HG03159 (cell line): ENCODE results near the gene IRF2BP2.

Experiments
- ATAC-seq: cut with Tn5 transposase; IDR thresholded peaks from one replicate; pipeline ENCODE4 v1.9.1; 2021; ENCODE audit warnings: mild to moderate bottlenecking, moderate library complexity; ENCODE audit not compliant: unreplicated experiment

Gene IRF2BP2

DNA sequence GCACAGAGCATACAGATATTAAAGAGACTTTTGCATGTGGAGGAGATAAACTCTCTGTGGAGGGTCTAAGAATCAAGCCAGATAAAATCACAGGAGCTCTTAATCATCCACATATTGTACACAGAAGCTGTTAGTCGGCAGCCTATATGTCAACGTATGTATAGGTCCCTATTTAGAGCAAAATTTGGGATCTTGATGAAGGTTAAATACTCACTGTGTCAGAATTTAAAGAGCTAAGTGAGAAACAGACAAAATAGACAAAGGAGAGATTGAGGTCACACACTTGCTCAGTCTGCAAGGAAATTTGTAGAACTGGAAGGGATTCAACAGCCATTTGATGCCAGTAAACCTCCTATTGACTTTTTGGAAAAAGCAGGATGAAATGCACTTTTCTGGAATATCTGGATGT is 4.1 kb upstream of the IRF2BP2 start:
- ATAC-seq, result no peak

GRCh38 chr1:234613128-234613875 is 3.3 kb upstream of the IRF2BP2 start:
- no peak for ATAC-seq

- peak; percentile 29 for ATAC-seq
These were observed 2.6 kb upstream of the IRF2BP2 start for GRCh38 chr1:234612352-234613127.

- ATAC-seq, result no peak
These were observed 1.9 kb upstream of the IRF2BP2 start for GRCh38 chr1:234611847-234612351.

DNA sequence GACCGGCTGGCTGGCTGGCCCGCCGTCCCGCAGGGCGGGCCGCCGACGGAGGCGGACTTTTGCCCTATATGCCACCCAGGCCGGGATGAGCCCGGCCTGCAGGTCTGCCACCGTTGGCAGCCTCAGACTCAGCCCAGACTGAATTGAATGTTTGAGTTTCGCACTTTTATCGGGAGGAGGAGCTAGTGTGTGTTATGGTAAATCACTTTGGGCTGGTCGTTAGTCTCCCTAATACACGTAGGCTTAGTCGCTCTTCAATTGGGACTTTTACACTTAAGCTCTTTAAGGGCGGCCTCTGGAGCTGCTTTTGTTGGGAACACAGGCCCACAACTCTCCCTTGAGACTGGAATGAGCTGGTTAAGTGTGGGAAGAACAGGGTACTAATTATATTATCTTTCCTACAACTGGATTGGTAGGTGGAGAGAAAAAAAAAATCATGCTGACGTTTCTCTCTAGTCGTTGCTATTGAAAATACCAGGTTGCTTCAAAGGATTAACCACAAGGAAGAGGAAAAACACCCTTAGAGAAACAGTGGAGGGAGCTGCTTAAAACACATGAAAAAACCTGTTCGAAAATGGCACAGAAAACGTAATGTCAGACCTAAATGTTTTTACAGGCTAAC is 1.4 kb upstream of the IRF2BP2 start:
- peak; percentile 26 for ATAC-seq

- ATAC-seq, result peak; percentile 37
These were observed 767 bp upstream of the IRF2BP2 start for GRCh38 chr1:234610666-234611224.

DNA sequence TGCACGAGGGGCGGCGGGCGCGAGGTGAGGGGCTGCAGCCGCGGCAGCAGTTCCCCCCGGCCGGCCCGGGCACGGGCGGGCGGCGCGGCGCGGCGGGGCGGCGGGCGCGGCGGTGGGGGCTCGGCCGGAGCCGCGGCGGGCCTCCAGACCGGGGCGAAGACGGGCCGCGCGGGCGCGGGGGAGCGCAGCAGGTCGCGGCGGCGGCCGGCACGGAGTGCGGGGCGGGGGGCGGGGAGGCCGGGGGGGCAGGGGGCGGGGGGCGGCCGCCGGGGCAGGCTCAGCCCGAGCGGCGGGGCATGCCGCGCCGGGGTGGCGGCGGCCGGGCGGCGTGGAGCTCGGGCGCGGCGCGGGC is 311 bp downstream of the IRF2BP2 start:
- no peak for ATAC-seq

- ATAC-seq, result no peak
These were observed 877 bp downstream of the IRF2BP2 start for GRCh38 chr1:234608911-234609690.

GRCh38 chr1:234608025-234608910 is 1.7 kb downstream of the IRF2BP2 start:
- peak; percentile 30 for ATAC-seq

- ATAC-seq, result no peak
These were observed 2.6 kb downstream of the IRF2BP2 start for GRCh38 chr1:234607109-234608024.

GRCh38 chr1:234606784-234607108 is 3.2 kb downstream of the IRF2BP2 start:
- no peak for ATAC-seq

GRCh38 chr1:234605983-234606783 is 3.8 kb downstream of the IRF2BP2 start:
- ATAC-seq, result no peak

- no peak for ATAC-seq
These were observed 4.5 kb downstream of the IRF2BP2 start for GRCh38 chr1:234605399-234605982.

DNA sequence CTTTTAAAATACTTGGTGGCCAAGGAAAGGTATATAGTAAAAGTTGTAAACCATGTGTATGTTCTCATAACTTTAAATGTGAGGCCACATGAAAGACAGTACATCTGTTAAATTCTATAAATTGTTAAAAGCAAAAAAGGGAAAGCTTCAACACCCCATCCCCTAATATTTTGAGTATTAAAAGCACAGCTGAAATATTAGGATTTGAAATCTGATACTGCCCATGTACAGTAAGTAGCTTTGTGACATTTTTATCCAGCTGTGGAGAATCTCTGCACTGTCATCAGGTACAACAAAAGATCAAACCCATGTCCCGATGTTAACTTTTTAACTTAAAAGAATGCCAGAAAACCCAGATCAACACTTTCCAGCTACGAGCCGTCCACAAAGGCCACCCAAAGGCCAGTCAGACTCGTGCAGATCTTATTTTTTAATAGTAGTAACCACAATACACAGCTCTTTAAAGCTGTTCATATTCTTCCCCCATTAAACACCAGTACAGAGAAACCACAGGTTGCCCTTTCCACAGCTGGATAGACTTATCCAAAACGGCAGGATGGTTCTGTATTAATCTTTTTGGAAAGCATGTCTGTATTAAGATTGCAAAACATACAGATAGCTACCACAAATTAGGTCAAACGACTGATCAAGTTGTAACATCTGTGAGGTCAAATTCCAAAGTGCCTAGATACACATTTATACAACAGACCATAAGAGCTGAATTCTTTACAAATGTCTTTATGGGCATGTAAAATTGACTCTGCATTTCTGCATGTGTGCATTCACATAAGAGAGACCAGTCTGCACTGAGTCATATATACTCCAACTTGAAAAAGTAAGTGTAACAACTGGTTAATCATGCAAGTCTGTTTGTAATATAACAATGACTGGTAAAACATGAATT is 5.2 kb downstream of the IRF2BP2 start:
- no peak for ATAC-seq

- ATAC-seq, result no peak
These were observed 6.5 kb downstream of the IRF2BP2 start for GRCh38 chr1:234603221-234604204.
